ENCODE measurements around the gene PLCZ1. TPM values are rescaled to one million over a fixed set of nuclear protein-coding genes. Genes with fewer than 3 reads are reported as not detected.
"Not testable (repeated sequence)": the region's sequence is repeated elsewhere in the genome, so short reads cannot be mapped to it uniquely, and the experiment has no call there.

The PLCZ1 gene
- total RNA-seq (2014; rRNA removed; shearing (Covaris generic)): not detected in 2 replicates
- not detected in 2 replicates for polyA plus RNA-seq (2015; cell fraction: cytosol; rRNA removed)
- not detected in 2 replicates for polyA plus RNA-seq (2015; cell fraction: nucleus; rRNA removed)

- in situ Hi-C loops (cut with HindIII; ENCODE audit: low pct_unique_long_range_greater_than_20kb, low sequenced_read_pairs): no loop called here
- no peak for DNase-seq (ENCODE audit: low read depth, low spot score)
Measured at GRCh38 chr12:18737819-18738218, at the start of gene PLCZ1, which contains the start of gene CAPZA3. PLCZ1 (minus strand) TSS chr12:18738012; CDS start chr12:18737371, 641 bp downstream. CAPZA3 (plus strand) TSS chr12:18738119; CDS start chr12:18738269, 150 bp downstream.

GRCh38 chr12:18785465-18785864 is 47.7 kb upstream of the PLCZ1 start:
- DNase-seq (ENCODE audit: low read depth, low spot score); in situ Hi-C loops (cut with HindIII; ENCODE audit: low pct_unique_long_range_greater_than_20kb, low sequenced_read_pairs): not testable (repeated sequence)

- in situ Hi-C loops (cut with HindIII; ENCODE audit: low pct_unique_long_range_greater_than_20kb, low sequenced_read_pairs): no loop called here
- DNase-seq (ENCODE audit: low read depth, low spot score): no peak
Measured at GRCh38 chr12:18782827-18783226, 45.0 kb upstream of the PLCZ1 start.

- DNase-seq (ENCODE audit: low read depth, low spot score); in situ Hi-C loops (cut with HindIII; ENCODE audit: low pct_unique_long_range_greater_than_20kb, low sequenced_read_pairs): not testable (repeated sequence)
Measured at GRCh38 chr12:18766479-18766878, 28.7 kb upstream of the PLCZ1 start.

- in situ Hi-C loops (cut with HindIII; ENCODE audit: low pct_unique_long_range_greater_than_20kb, low sequenced_read_pairs): no loop called here
Measured at GRCh38 chr12:18755341-18755740, 17.5 kb upstream of the PLCZ1 start.

GRCh38 chr12:18754124-18754707 is 16.4 kb upstream of the PLCZ1 start:
- in situ Hi-C loops (cut with HindIII; ENCODE audit: low pct_unique_long_range_greater_than_20kb, low sequenced_read_pairs): no loop called here
- DNase-seq (ENCODE audit: low read depth, low spot score): no peak

More at GRCh38 chr12:18755341-18755740, 17.5 kb upstream of the PLCZ1 start:
- DNase-seq (ENCODE audit: low read depth, low spot score): no peak

GRCh38 chr12:18753481-18754123 is 15.8 kb upstream of the PLCZ1 start:
- DNase-seq (ENCODE audit: low read depth, low spot score): no peak
- in situ Hi-C loops (cut with HindIII; ENCODE audit: low pct_unique_long_range_greater_than_20kb, low sequenced_read_pairs): no loop called here

GRCh38 chr12:18752947-18753346 is 15.1 kb upstream of the PLCZ1 start:
- no peak for DNase-seq (ENCODE audit: low read depth, low spot score)
- in situ Hi-C loops (cut with HindIII; ENCODE audit: low pct_unique_long_range_greater_than_20kb, low sequenced_read_pairs): no loop called here

- no peak for DNase-seq (ENCODE audit: low read depth, low spot score)
Measured at GRCh38 chr12:18752280-18752920, 14.6 kb upstream of the PLCZ1 start.

GRCh38 chr12:18751866-18752265 is 14.1 kb upstream of the PLCZ1 start:
- DNase-seq (ENCODE audit: low read depth, low spot score): no peak
- in situ Hi-C loops (cut with HindIII; ENCODE audit: low pct_unique_long_range_greater_than_20kb, low sequenced_read_pairs): no loop called here

More at GRCh38 chr12:18752280-18752920, 14.6 kb upstream of the PLCZ1 start:
- in situ Hi-C loops (cut with HindIII; ENCODE audit: low pct_unique_long_range_greater_than_20kb, low sequenced_read_pairs): no loop called here

- no peak for DNase-seq (ENCODE audit: low read depth, low spot score)
Measured at GRCh38 chr12:18750085-18750484, 12.3 kb upstream of the PLCZ1 start.

GRCh38 chr12:18749386-18749957 is 11.7 kb upstream of the PLCZ1 start:
- no peak for DNase-seq (ENCODE audit: low read depth, low spot score)
- in situ Hi-C loops (cut with HindIII; ENCODE audit: low pct_unique_long_range_greater_than_20kb, low sequenced_read_pairs): no loop called here

More at GRCh38 chr12:18750085-18750484, 12.3 kb upstream of the PLCZ1 start:
- in situ Hi-C loops (cut with HindIII; ENCODE audit: low pct_unique_long_range_greater_than_20kb, low sequenced_read_pairs): no loop called here

- no peak for DNase-seq (ENCODE audit: low read depth, low spot score)
- in situ Hi-C loops (cut with HindIII; ENCODE audit: low pct_unique_long_range_greater_than_20kb, low sequenced_read_pairs): no loop called here
Measured at GRCh38 chr12:18747895-18748294, 10.1 kb upstream of the PLCZ1 start.

GRCh38 chr12:18731156-18731555 is 6.7 kb downstream of the PLCZ1 start:
- in situ Hi-C loops (cut with HindIII; ENCODE audit: low pct_unique_long_range_greater_than_20kb, low sequenced_read_pairs): no loop called here
- DNase-seq (ENCODE audit: low read depth, low spot score): no peak

GRCh38 chr12:18723752-18724151 is 14.1 kb downstream of the PLCZ1 start:
- DNase-seq (ENCODE audit: low read depth, low spot score): no peak
- in situ Hi-C loops (cut with HindIII; ENCODE audit: low pct_unique_long_range_greater_than_20kb, low sequenced_read_pairs): no loop called here

- in situ Hi-C loops (cut with HindIII; ENCODE audit: low pct_unique_long_range_greater_than_20kb, low sequenced_read_pairs): no loop called here
- no peak for DNase-seq (ENCODE audit: low read depth, low spot score)
Measured at GRCh38 chr12:18721452-18721851, 16.4 kb downstream of the PLCZ1 start.

- DNase-seq (ENCODE audit: low read depth, low spot score): no peak
- in situ Hi-C loops (cut with HindIII; ENCODE audit: low pct_unique_long_range_greater_than_20kb, low sequenced_read_pairs): no loop called here
Measured at GRCh38 chr12:18720690-18721089, 17.1 kb downstream of the PLCZ1 start.

- no peak for DNase-seq (ENCODE audit: low read depth, low spot score)
- in situ Hi-C loops (cut with HindIII; ENCODE audit: low pct_unique_long_range_greater_than_20kb, low sequenced_read_pairs): no loop called here
Measured at GRCh38 chr12:18719922-18720510, 17.8 kb downstream of the PLCZ1 start.

Measured in SK-MEL-5 (cell line).